Endothelial cell of umbilical vein (primary cell): ENCODE results near the gene SART3. TPM values are rescaled to one million over a fixed set of nuclear protein-coding genes. Genes with fewer than 3 reads are reported as not detected.

Experiments used
- BruUV-seq: library from RNA; stranded (reverse); fragments of 400-500 nt; replicated peaks from 2 replicates; lab custom pipeline; 2021; lab: Mats Ljungman, UMichigan
- CTCF ChIA-PET: fragments of 300-600, 350-600 bp; sonication (Branson Sonifier 250); formaldehyde crosslinking; loops from one replicate; lab custom pipeline; 2021; ENCODE audit warnings: antibody characterized with exemption, inconsistent platforms; lab: Charles Lee
- POLR2A ChIA-PET: fragments of 300-600, 350-600 bp; sonication (Branson Sonifier 250); formaldehyde crosslinking; loops from one replicate; lab custom pipeline; 2021; ENCODE audit warnings: antibody characterized with exemption, inconsistent platforms; lab: Charles Lee
- DNase-seq: peaks from one replicate; pipeline ENCODE4 v3.0.0-alpha.2; 2011; ENCODE audit warnings: low read depth, low spot score
- FAIRE-seq: peaks from 2 replicates; lab custom pipeline; 2011; peaks lifted over from hg19 to GRCh38; lab: Jason Lieb, UNC
- H2AFZ ChIP-seq: 2 replicates; pipeline ENCODE4 v1.6.0; 2012; ENCODE audit warnings: low read depth, low read length, control low read depth, inconsistent platforms
- H3K27ac ChIP-seq: 2 replicates; pipeline ENCODE4 v1.5.1; 2011; ENCODE audit warnings: low read depth, mild to moderate bottlenecking, control low read depth, low read length, moderate library complexity; ENCODE audit not compliant: insufficient read depth
- H3K27me3 ChIP-seq, 2 experiments: 2 replicates each; pipeline versions ENCODE4 v1.6.0 to v1.6.1; 2011; ENCODE audit warnings: low read length in 2 of 2, mixed read lengths in 1 of 2; ENCODE audit not compliant: control insufficient read depth in 2 of 2, insufficient read depth in 2 of 2
- H3K36me3 ChIP-seq, 2 experiments: 2 replicates in 1 of 2; 3 replicates in 1 of 2; pipeline ENCODE4 v1.5.1; 2011; ENCODE audit warnings: low read length in 2 of 2, mild to moderate bottlenecking in 1 of 2, moderate library complexity in 1 of 2; ENCODE audit not compliant: control insufficient read depth in 2 of 2, insufficient read depth in 2 of 2; ENCODE audit errors: extremely low read depth in 1 of 2
- H3K4me1 ChIP-seq: 3 replicates; pipeline ENCODE4 v1.5.1; 2011; ENCODE audit warnings: mild to moderate bottlenecking, low read length; ENCODE audit not compliant: control insufficient read depth, insufficient read depth; ENCODE audit errors: extremely low read depth
- H3K4me2 ChIP-seq: 2 replicates; pipeline ENCODE4 v1.6.1; 2011; ENCODE audit warnings: low read length, control low read depth, mixed read lengths; ENCODE audit not compliant: insufficient read depth
- H3K4me3 ChIP-seq, 3 experiments: fragments of 200-600 bp in 1 of 3; sonication (generic), shearing (Covaris generic) in 1 of 3; replicated peaks in 1 of 3; 2 replicates each; pipeline ENCODE4 v1.5.1; 2011 to 2016; ENCODE audit warnings: control low read depth in 3 of 3, low read length in 3 of 3, mild to moderate bottlenecking in 2 of 3, inconsistent platforms in 1 of 3, low read depth in 1 of 3, moderate library complexity in 1 of 3; ENCODE audit not compliant: insufficient read depth in 1 of 3
- H3K79me2 ChIP-seq: 2 replicates; pipeline ENCODE4 v1.6.0; 2012; ENCODE audit warnings: low read length, inconsistent platforms; ENCODE audit not compliant: control insufficient read depth, insufficient read depth
- H3K9ac ChIP-seq: replicated peaks from 2 replicates; pipeline ENCODE3; 2011; ENCODE audit warnings: low read length, control low read depth; ENCODE audit not compliant: insufficient read depth; ENCODE audit errors: extremely low read depth
- H3K9me1 ChIP-seq: replicated peaks from 3 replicates; pipeline ENCODE4 v1.6.0; 2011; ENCODE audit warnings: mild to moderate bottlenecking, low read length; ENCODE audit not compliant: control insufficient read depth, insufficient read depth; ENCODE audit errors: extremely low read depth
- H3K9me3 ChIP-seq: replicated peaks from 2 replicates; pipeline ENCODE4 v1.5.1; 2012; ENCODE audit warnings: low read length, inconsistent platforms; ENCODE audit not compliant: control insufficient read depth, insufficient read depth
- H4K20me1 ChIP-seq: replicated peaks from 2 replicates; pipeline ENCODE3; 2011; ENCODE audit warnings: mild to moderate bottlenecking, low read length; ENCODE audit not compliant: control insufficient read depth, insufficient read depth; ENCODE audit errors: extremely low read depth
- FOS ChIP-seq: IDR thresholded peaks from 2 replicates; pipeline ENCODE4 v1.6.1; 2011; ENCODE audit warnings: mild to moderate bottlenecking, low read length, moderate library complexity, borderline replicate concordance; ENCODE audit not compliant: insufficient read depth
- GATA2 ChIP-seq: IDR thresholded peaks from 2 replicates; pipeline ENCODE4 v1.7.0; 2011; ENCODE audit warnings: low read depth, mild to moderate bottlenecking, moderate library complexity, mixed read lengths, low read length; ENCODE audit not compliant: insufficient read length, insufficient read depth
- POLR2AphosphoS5 ChIP-seq: IDR thresholded peaks from 2 replicates; pipeline ENCODE4 v1.6.1; 2012; ENCODE audit warnings: low read depth, mild to moderate bottlenecking, control low read depth, low read length, moderate library complexity; ENCODE audit not compliant: insufficient read depth
- dilution Hi-C: fragments of 300-500 bp; cut with MboI; formaldehyde crosslinking; loops from one replicate; pipeline ENCODE4 v1.15.0; 2019; ENCODE audit warnings: low sequenced_read_pairs; ENCODE audit not compliant: extremely low pct_ligation_motif_present
- intact Hi-C: fragments of 100-400 bp; cut with micrococcal nuclease; formaldehyde crosslinking; loops from one replicate; pipeline ENCODE4 v1.10.0; 2022
- polyA plus RNA-seq, 4 experiments: library from polyadenylated mRNA; depleted of rRNA in 3 of 4; stranded (reverse) in 3 of 4; unstranded in 1 of 4; fragments of >200 nt; gene quantifications; 2 replicates each; pipeline versions ENCODE4 v1.2.1 to v1.2.3, GENCODE V29; 2011 to 2012; ENCODE audit warnings: missing spikeins in 1 of 4
- total RNA-seq: library from RNA; stranded (reverse); gene quantifications from 2 replicates; pipeline ENCODE4 v1.2.3, GENCODE V29; 2021
- TF ChIP-seq, protein P1 (sequence below), 2 donors: IDR thresholded peaks; 1 replicate in 1 of 2; 2 replicates in 1 of 2; pipeline ENCODE4 v1.5.1; 2011; ENCODE audit warnings: low read length in 2 of 2, mild to moderate bottlenecking in 2 of 2, moderate library complexity in 2 of 2, control low read depth in 1 of 2, inconsistent platforms in 1 of 2, low read depth in 1 of 2; ENCODE audit not compliant: insufficient read depth in 1 of 2; ENCODE audit errors: extremely low read depth in 1 of 2
- TF ChIP-seq, protein P2 (sequence below): IDR thresholded peaks from 2 replicates; pipeline ENCODE4 v1.6.1; 2011; ENCODE audit not compliant: insufficient read depth, insufficient read length

Gene SART3
- total and polyA plus RNA-seq, 2 donors (not counting 3 experiments of a cell fraction or from before 2014, with no cell fraction given), result 13.9 to 50.7 TPM

GRCh38 chr12:108502922-108503321, 58.1 kb downstream of the SART3 start:
- no peak overlapping the region for H3K4me3 ChIP-seq
- TF ChIP-seq GATA2, result no peak
- no TSS peak for BruUV-seq
- no peaks in the 10 kb centered on the region for H4K20me1 ChIP-seq
- no peak overlapping the region for H2AFZ ChIP-seq
- H3K36me3 ChIP-seq, result no peaks in the 10 kb centered on the region
- ChIA-PET POLR2A (no interaction called here), CTCF (no interaction called here)
- H3K79me2 ChIP-seq, result no peaks in the 10 kb centered on the region
- DNase-seq (no peak), FAIRE-seq (no peak)
- H3K9ac ChIP-seq, result no peak overlapping the region
- H3K9me1 ChIP-seq, result no peaks in the 10 kb centered on the region
- intact Hi-C loops, result no loop called here
- no peaks in the 10 kb centered on the region for H3K9me3 ChIP-seq
- dilution Hi-C loops, result no loop called here
- no peaks in the 10 kb centered on the region for H3K4me1 ChIP-seq
- H3K27ac ChIP-seq, result no peak overlapping the region
- H3K4me2 ChIP-seq, result no peak overlapping the region
- no peaks in the 10 kb centered on the region for H3K27me3 ChIP-seq

GRCh38 chr12:108498136-108498535, 62.8 kb downstream of the SART3 start:
- dilution Hi-C loops (no loop called here), intact Hi-C loops (no loop called here)
- Histone ChIP-seq H3K9me3 (no peaks in the 10 kb centered on the region), H3K27ac (no peak overlapping the region), H3K4me2 (no peak overlapping the region), H3K27me3 (no peaks in the 10 kb centered on the region), H3K9me1 (no peaks in the 10 kb centered on the region), H3K79me2 (no peaks in the 10 kb centered on the region), H3K9ac (no peak overlapping the region), H3K36me3 (no peaks in the 10 kb centered on the region), H3K4me1 (no peaks in the 10 kb centered on the region), H4K20me1 (no peaks in the 10 kb centered on the region), H3K4me3 (no peak overlapping the region), H2AFZ (no peak overlapping the region)
- no peak for TF ChIP-seq POLR2AphosphoS5
- TF ChIP-seq FOS, result no peak
- TF ChIP-seq, protein P1, sequence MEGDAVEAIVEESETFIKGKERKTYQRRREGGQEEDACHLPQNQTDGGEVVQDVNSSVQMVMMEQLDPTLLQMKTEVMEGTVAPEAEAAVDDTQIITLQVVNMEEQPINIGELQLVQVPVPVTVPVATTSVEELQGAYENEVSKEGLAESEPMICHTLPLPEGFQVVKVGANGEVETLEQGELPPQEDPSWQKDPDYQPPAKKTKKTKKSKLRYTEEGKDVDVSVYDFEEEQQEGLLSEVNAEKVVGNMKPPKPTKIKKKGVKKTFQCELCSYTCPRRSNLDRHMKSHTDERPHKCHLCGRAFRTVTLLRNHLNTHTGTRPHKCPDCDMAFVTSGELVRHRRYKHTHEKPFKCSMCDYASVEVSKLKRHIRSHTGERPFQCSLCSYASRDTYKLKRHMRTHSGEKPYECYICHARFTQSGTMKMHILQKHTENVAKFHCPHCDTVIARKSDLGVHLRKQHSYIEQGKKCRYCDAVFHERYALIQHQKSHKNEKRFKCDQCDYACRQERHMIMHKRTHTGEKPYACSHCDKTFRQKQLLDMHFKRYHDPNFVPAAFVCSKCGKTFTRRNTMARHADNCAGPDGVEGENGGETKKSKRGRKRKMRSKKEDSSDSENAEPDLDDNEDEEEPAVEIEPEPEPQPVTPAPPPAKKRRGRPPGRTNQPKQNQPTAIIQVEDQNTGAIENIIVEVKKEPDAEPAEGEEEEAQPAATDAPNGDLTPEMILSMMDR (IDR thresholded peaks at IDR 0.05; ENCODE audit: extremely low read depth in 1 of 2, insufficient read depth in 1 of 2, low read depth in 1 of 2, low read length in 2 of 2), result no peak
- TF ChIP-seq GATA2, result no peak
- TF ChIP-seq, protein P2, sequence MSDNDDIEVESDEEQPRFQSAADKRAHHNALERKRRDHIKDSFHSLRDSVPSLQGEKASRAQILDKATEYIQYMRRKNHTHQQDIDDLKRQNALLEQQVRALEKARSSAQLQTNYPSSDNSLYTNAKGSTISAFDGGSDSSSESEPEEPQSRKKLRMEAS, result no peak
- BruUV-seq, result no TSS peak
- ChIA-PET POLR2A (no interaction called here), CTCF (interaction anchor here (0.9 kb wide), 2 partner anchors 14 to 822 kb away, joined by 3 to 4 read pairs; no protein-coding TSS in a partner anchor)
- FAIRE-seq (no peak), DNase-seq (no peak)
